Body of pancreas (tissue), 4 donors: ENCODE results near the gene GRAMD2A.

Source experiments
- POLR2A ChIP-seq, 3 donors: fragments of 450-650 bp; IDR thresholded peaks; one replicate each; pipeline ENCODE4 v1.6.1; 2016; ENCODE audit warnings: antibody characterized with exemption in 3 of 3, mild to moderate bottlenecking in 2 of 3
- TF ChIP-seq, protein P1 (sequence below), 7 experiments: fragments of 450-650 bp in 4 of 7; fragments of 200-600 bp in 3 of 7; sonication (generic) in 3 of 7; IDR thresholded peaks; one replicate each; pipeline ENCODE4 v1.5.1; 2016 to 2019; ENCODE audit warnings: antibody characterized with exemption in 7 of 7

DNA sequence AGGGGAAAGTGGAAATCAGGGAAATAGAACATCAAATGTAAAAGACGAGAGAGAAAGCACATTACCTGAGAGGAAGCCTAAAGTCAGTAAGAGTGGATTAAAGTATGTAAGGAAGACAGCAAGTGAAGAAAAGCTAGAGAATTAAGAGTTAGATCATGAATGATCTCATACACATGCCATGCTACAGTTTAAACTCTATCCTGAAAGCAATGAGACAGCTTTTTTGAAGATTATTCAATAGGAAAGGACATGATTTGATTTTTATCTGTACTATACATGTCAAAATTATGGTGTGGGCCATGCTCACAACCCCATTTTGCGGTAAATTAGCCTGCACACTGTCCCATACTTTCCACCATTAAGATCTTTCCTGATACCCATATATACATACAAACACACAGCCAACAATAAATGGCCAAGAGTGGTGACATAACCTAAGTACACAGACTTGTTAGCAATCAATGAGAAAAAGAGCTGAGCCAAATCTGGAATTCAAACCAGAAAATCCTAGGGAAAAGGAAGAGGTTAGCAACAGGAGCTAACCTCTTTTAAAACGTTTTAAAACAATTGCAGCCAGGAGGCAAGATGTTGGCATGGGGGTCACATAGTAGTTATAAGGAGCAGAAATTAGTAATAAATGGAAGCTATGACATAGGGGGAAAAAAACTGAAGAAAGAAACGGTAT lies 84.1 kb downstream of the GRAMD2A start:
- TF ChIP-seq, protein P1, sequence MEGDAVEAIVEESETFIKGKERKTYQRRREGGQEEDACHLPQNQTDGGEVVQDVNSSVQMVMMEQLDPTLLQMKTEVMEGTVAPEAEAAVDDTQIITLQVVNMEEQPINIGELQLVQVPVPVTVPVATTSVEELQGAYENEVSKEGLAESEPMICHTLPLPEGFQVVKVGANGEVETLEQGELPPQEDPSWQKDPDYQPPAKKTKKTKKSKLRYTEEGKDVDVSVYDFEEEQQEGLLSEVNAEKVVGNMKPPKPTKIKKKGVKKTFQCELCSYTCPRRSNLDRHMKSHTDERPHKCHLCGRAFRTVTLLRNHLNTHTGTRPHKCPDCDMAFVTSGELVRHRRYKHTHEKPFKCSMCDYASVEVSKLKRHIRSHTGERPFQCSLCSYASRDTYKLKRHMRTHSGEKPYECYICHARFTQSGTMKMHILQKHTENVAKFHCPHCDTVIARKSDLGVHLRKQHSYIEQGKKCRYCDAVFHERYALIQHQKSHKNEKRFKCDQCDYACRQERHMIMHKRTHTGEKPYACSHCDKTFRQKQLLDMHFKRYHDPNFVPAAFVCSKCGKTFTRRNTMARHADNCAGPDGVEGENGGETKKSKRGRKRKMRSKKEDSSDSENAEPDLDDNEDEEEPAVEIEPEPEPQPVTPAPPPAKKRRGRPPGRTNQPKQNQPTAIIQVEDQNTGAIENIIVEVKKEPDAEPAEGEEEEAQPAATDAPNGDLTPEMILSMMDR (IDR thresholded peaks at IDR 0.05) = no peak
- TF ChIP-seq POLR2A (IDR thresholded peaks at IDR 0.05) = no peak
